Skeletal muscle tissue (tissue), 4 donors: ENCODE results near the gene CHD6. TPM values are rescaled to one million over a fixed set of nuclear protein-coding genes. Genes with fewer than 3 reads are reported as not detected.

Experiments
- H3K27ac ChIP-seq: one replicate; pipeline ENCODE4 v1.7.0; 2013; ENCODE audit warnings: mild to moderate bottlenecking, low read depth, low read length, inconsistent platforms
- H3K27me3 ChIP-seq, 3 donors: one replicate each; pipeline ENCODE4 v1.7.0; 2013; ENCODE audit warnings: low read length in 3 of 3; ENCODE audit not compliant: control insufficient read depth in 3 of 3, insufficient read depth in 3 of 3
- H3K36me3 ChIP-seq, 3 donors: one replicate each; pipeline ENCODE4 v1.7.0; 2013; ENCODE audit warnings: low read length in 3 of 3; ENCODE audit not compliant: control insufficient read depth in 3 of 3, insufficient read depth in 3 of 3
- H3K4me1 ChIP-seq, 3 donors: one replicate each; pipeline ENCODE4 v1.7.0; 2013; ENCODE audit warnings: low read length in 3 of 3, mild to moderate bottlenecking in 3 of 3; ENCODE audit not compliant: control insufficient read depth in 3 of 3, insufficient read depth in 3 of 3
- H3K4me3 ChIP-seq, 3 donors: one replicate each; pipeline ENCODE4 v1.7.0; 2013; ENCODE audit warnings: low read length in 3 of 3
- H3K9ac ChIP-seq, 3 donors: one replicate each; pipeline ENCODE4 v1.7.0; 2013; ENCODE audit warnings: low read length in 3 of 3, mild to moderate bottlenecking in 3 of 3, moderate library complexity in 2 of 3, low read depth in 1 of 3
- H3K9me3 ChIP-seq, 3 donors: one replicate each; pipeline ENCODE4 v1.7.0; 2013; ENCODE audit warnings: low read length in 3 of 3; ENCODE audit not compliant: control insufficient read depth in 3 of 3
- total RNA-seq: library from RNA; depleted of rRNA; stranded (reverse); fragments of >200 nt; gene quantifications from one replicate; pipeline ENCODE4 v1.2.3, GENCODE V29; 2014
- donor health status: Osteomylitis.

CHD6 gene
- total RNA-seq, 1 donor from 2014 or later: 45.9 TPM

GRCh38 chr20:41357424-41358163, 260.6 kb downstream of the CHD6 start:
- no peak overlapping the region for H3K27ac ChIP-seq
- H3K4me3 ChIP-seq: no peak overlapping the region
- peaks cover 13 to 20% (median 14%) of the 10 kb centered on the region in 3 donors for H3K4me1 ChIP-seq
- peaks cover 0 to 4% (median 2%) of the 10 kb centered on the region in 3 donors for H3K36me3 ChIP-seq
- H3K9ac ChIP-seq: no peak overlapping the region
- no peaks in the 10 kb centered on the region for H3K9me3 ChIP-seq
- H3K27me3 ChIP-seq: peaks cover 0 to 3% (median 0%) of the 10 kb centered on the region in 3 donors

GRCh38 chr20:41356951-41357350, 261.2 kb downstream of the CHD6 start:
- no peaks in the 10 kb centered on the region for H3K9me3 ChIP-seq
- peaks cover 0 to 4% (median 2%) of the 10 kb centered on the region in 3 donors for H3K36me3 ChIP-seq
- H3K4me3 ChIP-seq: no peak overlapping the region
- peaks cover 8 to 13% (median 9%) of the 10 kb centered on the region in 3 donors for H3K4me1 ChIP-seq
- H3K27me3 ChIP-seq: no peaks in the 10 kb centered on the region
- no peak overlapping the region for H3K27ac ChIP-seq
- no peak overlapping the region for H3K9ac ChIP-seq

GRCh38 chr20:41355598-41356203, 262.5 kb downstream of the CHD6 start:
- Histone ChIP-seq H3K36me3 (peaks cover 0 to 4% (median 2%) of the 10 kb centered on the region in 3 donors), H3K9ac (no peak overlapping the region), H3K27me3 (no peaks in the 10 kb centered on the region), H3K4me1 (peaks cover 0 to 3% (median 0%) of the 10 kb centered on the region in 3 donors), H3K27ac (no peak overlapping the region), H3K9me3 (no peaks in the 10 kb centered on the region), H3K4me3 (no peak overlapping the region)

GRCh38 chr20:41355192-41355591, 263.0 kb downstream of the CHD6 start:
- Histone ChIP-seq H3K27me3 (no peaks in the 10 kb centered on the region), H3K27ac (no peak overlapping the region), H3K36me3 (peaks cover 0 to 4% (median 2%) of the 10 kb centered on the region in 3 donors), H3K9ac (no peak overlapping the region), H3K9me3 (no peaks in the 10 kb centered on the region), H3K4me3 (no peak overlapping the region), H3K4me1 (peaks cover 0 to 3% (median 0%) of the 10 kb centered on the region in 3 donors)

GRCh38 chr20:41353530-41353929, 264.6 kb downstream of the CHD6 start:
- Histone ChIP-seq H3K4me3 (no peak overlapping the region), H3K27me3 (no peaks in the 10 kb centered on the region), H3K9ac (no peak overlapping the region), H3K27ac (no peak overlapping the region), H3K4me1 (peaks cover 2 to 9% (median 4%) of the 10 kb centered on the region in 3 donors), H3K9me3 (no peaks in the 10 kb centered on the region), H3K36me3 (peaks cover 0 to 4% (median 2%) of the 10 kb centered on the region in 3 donors)

- Histone ChIP-seq H3K27me3 (no peaks in the 10 kb centered on the region), H3K4me3 (no peak overlapping the region), H3K36me3 (peaks cover 0 to 4% (median 2%) of the 10 kb centered on the region in 3 donors), H3K9ac (no peak overlapping the region), H3K9me3 (no peaks in the 10 kb centered on the region), H3K4me1 (peaks cover 5 to 10% (median 9%) of the 10 kb centered on the region in 3 donors), H3K27ac (no peak overlapping the region)
Measured at GRCh38 chr20:41352666-41353065, 265.5 kb downstream of the CHD6 start.

GRCh38 chr20:41352106-41352505, 266.1 kb downstream of the CHD6 start:
- Histone ChIP-seq H3K36me3 (peaks cover 0 to 4% (median 2%) of the 10 kb centered on the region in 3 donors), H3K4me1 (peaks cover 5 to 10% (median 9%) of the 10 kb centered on the region in 3 donors), H3K27ac (no peak overlapping the region), H3K27me3 (no peaks in the 10 kb centered on the region), H3K9me3 (no peaks in the 10 kb centered on the region), H3K9ac (no peak overlapping the region), H3K4me3 (no peak overlapping the region)
